Stimulated activated CD8-positive, alpha-beta memory T cell treated with anti-CD3 and anti-CD28 coated beads, Interleukin-2, amount 100 ng/mL, for 1 hour (primary cell): ENCODE results near the gene EPSTI1.
"Not testable (repeated sequence)": the region's sequence is repeated elsewhere in the genome, so short reads cannot be mapped to it uniquely, and the experiment has no call there.

Source experiments
- DNase-seq, 2 donors: peaks; one replicate each; pipeline ENCODE4 v3.0.0-alpha.2; 2020; ENCODE audit warnings: low read depth in 2 of 2

EPSTI1 gene

DNA sequence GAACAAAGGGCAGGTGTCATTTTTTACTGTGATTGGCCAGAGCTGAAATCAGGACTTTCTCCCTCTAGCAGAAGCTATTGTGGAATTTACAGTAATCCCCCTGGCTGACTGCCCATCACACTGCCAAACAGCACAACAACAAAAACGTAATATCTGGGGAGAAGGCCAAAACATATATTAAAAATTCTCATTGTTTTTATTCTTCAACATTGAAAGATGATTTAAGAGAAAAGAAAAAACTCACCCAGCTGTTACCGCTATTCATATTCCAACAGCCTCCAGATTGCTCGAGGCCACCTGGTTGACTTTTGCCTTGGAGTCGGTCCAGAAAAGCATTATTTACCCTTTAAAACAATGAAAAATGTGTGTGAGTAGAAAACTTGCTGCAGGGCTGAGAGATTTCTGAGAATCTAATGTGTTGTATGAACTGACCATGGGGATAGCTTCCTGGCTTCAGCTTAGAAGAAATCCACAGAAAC, 97.2 kb downstream of the EPSTI1 start:
- DNase-seq: no peak

DNA sequence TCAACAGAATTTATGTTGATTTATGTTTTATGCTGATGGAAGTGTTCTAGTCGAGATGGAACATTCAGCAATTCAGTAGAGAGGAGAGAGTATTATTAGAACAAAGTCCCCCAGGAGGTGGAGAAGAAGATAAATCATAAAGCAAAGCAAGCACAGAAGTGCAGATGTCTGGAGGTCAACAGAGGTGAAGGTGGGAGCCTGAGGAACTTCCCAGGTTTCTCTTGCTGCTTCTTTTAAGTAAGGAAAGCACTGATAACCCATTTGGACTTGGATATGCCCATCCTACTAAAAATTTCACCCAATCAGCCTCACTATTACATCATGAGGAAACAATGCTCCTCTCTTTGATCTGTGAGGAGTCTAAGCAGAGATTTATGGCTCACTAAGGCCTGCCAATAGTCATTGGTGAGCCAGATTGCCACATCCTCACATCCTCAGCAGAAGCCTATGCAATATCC, 98.8 kb downstream of the EPSTI1 start:
- DNase-seq: no peak

DNA sequence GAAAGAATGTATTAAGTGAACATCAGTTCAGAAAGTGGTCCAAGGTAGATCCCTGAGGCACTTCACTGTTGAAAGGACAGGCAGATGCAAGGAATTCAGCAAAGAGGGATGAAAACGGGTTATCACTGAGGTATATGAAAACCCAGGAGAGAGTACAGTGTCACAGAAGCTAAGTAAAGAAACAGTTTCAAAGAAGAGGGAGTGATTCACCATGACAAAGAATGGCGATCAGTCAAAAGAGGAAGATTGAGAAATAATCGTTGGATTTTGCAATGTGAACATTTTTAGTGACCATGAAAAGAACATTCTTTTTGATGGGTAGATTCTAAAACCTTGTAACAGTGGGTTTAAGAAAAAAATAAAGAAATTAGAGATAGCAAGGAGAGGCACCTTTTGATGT, 99.3 kb downstream of the EPSTI1 start:
- no peak for DNase-seq

DNA sequence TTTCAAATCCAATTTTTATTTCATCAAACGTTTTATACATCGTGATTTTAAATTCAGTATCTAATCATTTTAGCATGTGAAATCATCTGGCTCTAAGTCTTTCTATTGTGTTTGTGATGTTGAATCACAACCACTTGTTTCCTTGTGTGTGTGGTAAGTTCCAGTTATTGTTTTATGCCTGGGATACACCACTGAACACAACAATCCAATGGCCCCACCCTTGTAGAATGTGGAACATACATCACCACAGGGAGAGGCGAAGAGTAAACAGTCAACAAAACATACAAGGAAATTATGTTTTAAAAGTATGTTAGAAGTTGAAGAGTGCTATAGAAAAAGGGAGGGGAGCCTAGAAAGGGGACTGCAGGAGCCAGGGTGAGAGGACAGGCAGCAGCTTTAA, 100.5 kb downstream of the EPSTI1 start:
- DNase-seq: no peak

DNA sequence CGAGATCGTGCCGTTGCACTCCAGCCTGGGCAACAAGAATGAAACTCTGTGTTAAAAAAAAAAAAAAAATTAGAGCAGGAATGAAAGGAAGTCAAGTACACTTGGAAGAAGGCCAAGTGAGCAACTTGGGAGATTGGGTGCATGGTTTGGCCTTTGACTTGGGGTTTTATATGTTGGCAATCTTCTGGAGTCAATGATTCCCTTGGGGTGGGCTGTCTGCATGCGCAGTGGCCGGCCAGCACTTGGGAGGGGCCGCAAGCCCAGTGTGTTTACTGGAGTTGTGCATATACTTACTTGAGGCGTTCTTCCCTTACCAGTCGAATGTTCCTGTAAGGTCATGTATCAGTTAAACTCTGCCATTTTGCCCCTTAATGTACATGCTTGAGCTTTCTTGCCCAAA, 106.7 kb downstream of the EPSTI1 start:
- no peak for DNase-seq

DNA sequence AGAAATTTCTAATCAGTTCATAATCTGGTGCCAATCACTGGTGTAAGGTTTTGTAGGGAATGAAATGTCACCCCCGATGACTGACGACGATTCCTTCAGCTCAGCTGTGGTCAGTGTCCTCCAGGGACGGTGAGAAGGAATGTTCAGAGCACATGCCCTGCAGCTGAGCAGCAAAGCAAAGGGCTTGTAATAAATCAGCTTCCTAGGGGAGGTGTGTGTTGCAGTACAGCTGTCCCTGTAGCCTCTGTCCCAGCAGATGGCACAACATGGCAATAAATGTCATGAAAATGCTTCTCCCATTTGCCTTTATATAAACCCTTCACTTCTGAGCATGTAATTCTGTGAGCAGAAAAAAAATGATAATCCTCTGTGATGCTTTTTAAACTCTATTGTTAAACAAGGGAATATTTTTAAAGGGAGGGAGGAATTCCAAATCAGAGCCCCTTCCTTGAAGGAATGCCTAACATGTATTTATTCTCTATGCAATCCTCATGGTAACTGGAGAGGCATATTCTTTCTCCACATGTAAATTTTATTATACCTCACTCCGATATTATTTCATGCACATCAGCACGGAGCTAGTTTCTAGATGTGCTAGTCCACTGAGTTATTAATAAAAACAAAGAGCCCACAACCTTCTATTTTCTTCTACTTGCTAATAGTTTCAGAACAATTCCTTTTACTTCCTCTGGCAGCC, 108.1 kb downstream of the EPSTI1 start:
- DNase-seq: no peak

DNA sequence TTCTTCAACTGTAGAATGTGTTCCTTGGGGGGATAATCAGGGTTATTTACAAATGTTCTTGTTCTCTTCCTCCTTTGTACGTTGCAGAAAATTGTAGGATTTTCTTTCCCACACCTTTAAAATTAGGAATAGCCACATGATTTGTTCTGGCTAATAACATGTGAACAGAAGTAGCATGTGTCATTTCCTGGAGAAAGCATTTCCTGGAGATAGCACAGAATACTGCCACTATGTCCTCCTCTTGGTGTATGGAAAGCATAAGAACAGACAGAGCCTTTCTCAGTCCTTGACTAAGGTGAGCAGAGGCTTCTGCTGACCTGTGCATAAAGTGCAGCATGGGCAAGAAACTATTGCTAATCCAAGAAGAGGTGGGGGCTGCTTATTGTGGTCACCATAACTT, 108.9 kb downstream of the EPSTI1 start:
- DNase-seq: no peak

DNA sequence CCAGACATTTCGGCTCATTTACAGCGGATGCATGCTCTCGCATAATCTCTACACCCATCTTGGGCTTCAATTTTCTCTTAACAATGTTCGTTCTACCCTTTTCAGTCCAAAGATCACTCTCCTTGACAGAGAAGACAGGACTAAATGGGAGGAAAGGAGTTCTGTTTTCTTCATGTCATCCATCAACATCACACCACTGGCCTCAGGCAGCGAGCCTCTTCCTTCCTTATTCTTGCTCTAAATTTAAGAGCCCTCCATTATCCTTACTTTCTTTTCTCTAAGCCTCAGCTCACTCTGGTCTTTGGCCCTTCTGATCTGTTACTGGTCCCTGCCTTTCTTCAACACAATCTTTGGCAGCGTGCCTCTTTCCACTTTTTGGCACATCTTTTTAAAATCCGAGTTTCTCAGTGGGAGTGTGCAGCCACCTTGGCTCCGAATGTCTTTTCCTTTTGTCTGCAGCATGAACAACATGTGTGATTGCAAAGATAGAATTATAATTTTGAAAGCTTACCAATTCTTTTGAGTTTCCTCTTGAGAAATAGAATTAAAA, 111.9 kb downstream of the EPSTI1 start:
- DNase-seq: no peak

DNA sequence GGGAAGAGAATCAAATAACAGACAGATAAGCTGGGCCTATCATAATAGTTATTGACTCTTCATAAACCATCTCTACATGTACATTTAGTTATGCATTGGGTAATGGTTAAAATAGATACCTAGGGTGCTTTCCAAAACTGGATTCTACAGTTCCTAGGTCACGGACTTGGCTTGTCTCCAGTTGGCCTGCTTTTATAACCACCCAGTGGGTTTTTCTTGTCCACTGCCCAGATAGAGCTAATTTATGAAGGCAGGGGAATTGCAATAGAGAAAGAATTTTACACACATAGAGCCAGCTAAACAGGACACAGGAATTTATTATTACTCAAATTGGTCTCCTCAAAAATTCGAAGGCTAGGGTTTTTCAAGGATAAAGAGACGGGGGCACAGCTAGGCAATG, 113.3 kb downstream of the EPSTI1 start:
- no peak for DNase-seq

DNA sequence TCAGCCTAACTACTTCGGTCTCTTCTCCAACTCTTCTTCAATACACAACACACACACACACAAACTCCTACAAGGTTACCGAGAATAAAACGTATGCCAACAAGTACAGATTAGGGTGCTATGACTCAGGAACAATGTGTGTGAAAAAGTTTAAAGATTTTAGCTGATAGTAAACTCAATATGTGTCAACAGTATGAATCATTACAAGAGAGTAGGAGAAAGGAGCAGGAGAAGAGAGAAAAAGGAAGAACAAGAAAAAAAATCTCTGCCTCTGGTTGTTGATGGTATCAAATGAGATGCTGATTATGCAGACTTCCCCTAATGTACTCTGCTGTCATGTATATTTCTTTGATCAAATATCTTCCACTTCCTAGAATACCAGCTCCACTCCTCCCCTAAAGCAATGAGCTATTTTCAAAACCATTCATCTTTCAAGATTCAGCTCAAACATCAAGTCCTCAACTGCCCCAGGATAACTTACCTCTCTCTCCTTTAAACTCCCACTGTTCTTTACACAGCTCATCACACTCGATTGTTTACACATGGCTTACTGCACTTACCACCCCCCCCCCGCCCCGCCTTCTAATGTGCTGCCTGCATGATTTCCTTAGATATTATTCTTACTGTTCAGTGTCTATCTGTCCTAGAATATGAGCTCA, 115.0 kb downstream of the EPSTI1 start:
- no peak for DNase-seq

DNA sequence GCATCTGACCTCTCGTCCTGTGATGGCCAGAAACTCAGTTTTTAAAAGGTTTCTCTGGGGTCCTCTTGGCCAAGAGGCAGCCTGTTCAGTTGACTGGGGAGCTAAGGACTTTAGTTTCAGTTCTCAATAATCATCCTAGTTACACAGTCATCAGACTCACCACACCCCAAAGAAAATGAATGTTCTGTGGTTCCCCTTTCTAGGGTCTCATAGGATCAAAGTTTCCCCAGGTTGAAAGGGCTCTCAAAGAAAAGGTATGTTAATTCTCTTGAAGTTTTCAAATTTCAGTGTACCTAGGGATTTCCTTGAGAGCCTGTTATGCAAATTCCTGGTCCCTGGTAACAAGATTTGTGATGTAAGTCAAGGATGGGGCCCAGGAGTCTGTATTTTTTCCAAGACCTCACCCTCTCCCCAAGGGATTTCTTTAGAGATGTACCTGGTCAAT, 115.7 kb downstream of the EPSTI1 start:
- no peak for DNase-seq

DNA sequence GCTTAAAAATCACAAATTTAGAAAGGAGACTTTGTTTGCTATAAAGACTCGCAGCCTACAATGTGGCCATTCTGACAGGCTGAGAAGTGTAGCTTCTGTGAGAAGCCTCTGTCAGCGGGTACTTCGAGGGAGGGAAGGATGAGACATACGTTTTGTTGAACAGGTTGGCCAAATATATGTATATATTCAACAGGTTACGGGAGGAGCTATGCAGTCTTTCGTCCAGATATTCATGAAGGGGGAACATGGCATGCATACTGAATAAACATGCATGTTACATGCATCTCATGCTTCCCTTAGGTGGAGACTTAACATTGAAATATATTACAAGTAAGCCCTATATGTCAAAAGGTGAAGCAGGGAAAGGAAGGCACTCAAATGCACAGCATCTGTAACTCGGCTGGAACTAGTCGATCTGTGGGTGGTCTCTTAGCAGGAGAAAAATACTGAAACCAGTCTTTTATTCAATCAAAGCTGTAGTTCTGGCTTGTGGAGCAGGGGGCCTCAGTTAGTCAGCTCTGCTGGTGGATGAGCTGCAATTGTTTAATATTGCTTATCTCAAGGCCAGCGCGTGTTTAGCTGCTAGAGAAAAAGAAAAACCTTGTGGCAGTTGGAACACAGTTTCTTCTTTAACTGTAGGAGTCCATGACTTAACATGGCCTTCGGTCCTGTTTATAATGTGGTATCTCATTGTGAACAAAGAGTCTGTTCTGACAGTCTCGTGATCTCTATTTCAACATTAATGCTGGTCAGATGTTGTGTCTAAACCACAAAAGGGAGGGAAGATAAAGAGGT, 116.4 kb downstream of the EPSTI1 start:
- no peak for DNase-seq

DNA sequence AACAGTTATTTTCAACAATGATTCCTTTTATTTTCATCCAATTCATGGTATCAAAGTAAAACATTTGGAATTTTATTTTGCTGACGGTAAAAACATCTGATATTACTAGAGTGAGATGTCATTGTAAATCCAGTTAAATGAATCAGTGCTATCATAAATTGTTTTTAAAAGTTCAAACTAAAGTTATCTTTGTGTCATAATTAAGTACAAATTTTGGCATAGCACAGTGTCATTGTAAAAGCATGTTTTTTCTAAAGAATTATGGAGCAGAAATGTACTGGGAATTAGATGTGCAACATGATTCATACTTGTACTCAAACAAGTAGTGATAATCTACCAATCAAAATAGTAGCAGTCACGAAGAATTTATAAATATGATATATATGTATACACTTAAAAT, 117.8 kb downstream of the EPSTI1 start:
- DNase-seq: no peak

DNA sequence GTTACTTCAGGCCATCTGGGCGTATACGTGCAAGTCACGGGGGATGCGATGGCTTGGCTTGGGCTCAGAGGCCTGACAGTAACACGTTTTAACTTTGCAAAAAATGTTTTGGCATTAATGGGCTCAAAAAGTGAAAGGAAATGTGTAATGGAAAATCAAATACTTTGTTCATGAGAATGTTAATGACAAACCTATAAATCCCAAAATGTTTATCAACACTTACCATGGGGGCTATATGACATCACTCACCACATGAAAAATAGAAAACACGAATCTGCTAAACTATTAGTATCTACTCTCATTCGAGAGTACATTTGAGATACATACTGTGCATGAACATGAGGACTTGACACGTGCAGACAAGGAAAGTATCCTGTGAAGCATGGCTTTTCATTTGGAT, 119.0 kb downstream of the EPSTI1 start:
- no peak for DNase-seq

DNA sequence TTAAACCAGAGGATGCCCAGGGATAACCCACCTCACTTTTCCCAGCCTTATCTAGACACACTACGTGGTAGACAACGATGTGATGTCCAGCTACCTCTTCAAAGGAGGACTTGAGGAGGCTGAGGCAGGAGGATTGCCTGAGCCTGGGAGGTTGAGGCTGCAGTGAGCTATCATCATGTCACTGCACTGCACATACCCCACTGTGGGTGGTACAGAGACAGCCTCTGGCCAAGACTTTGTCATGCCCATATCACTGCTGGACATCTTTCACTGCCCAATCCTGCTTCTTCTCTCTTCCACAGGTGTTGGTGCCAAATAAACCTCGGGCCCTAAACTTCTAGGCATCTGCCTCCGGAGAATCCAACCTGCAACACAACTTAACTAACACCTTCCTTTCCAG, 124.8 kb downstream of the EPSTI1 start:
- no peak for DNase-seq

DNA sequence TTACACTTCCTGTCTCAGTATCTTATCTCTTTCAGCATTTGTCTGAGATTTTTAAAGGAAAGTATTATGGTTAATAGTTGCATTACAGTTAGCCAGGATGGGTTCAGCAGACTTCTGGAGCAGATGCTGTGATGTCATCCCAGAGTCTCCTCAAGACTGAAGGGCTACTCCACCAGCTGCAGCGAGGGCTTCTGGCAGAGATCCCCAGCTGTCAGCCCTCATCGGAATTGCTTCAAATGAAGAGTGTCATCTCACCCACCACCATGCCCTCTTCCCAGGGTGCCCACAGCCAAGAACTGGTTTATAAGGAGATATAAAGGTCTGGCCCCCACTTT, 126.3 kb downstream of the EPSTI1 start:
- DNase-seq: no peak

DNA sequence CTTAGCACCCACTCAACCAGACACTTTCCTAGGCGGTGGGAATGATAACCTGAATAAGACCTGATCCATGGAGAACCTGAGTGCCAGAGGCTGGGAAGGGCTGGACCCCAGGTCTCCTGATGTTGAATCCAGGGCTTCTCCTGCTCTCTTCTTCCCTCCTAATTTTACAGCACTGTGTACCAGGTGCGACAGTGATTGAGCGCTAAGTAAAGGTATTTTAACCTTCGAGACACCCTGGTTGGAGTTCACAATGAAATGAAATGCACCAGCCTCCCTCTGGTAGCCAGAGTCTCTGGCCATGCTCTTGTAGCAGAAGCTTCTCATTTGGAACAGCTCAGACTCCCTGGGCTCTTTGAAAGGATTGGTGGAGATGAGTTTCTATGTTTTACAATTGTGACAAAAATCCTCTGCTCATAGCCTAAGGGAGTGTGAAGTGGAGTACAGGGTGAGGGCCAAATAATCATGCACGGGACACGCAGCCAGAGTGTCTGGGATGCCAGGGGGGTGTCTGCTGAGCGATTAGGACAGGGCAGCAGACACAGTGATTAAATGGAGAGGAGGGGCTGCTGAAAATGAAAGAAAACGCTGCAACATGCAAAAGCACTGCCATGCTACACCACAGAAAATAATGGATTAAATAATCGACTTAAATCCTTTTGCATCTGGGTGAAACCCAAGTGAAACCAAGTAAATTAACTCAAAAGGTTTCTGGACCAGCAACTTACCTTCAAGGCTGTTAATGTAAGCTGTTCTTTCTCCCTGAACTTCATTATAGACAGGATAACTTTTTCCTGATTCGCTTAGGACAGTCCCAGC, 126.9 kb downstream of the EPSTI1 start:
- no peak for DNase-seq

DNA sequence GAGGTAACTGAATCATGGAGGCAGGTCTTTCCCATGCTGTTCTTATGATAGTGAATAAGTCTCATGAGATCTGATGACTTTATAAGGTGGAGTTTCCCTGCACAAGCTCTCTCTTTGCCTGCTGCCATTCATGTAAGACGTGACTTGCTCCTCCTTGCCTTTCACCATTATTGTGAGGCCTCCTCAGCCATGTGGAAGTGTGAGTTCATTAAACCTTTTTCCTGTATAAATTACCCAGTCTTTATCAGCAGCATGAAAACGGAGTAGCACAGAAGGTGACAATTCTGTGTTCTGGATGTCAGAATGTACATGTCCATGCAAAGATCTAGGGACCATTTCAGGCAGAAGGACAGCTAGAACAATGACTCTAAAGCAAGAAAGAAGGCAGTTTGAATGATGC, 129.7 kb downstream of the EPSTI1 start:
- not testable (repeated sequence) for DNase-seq

DNA sequence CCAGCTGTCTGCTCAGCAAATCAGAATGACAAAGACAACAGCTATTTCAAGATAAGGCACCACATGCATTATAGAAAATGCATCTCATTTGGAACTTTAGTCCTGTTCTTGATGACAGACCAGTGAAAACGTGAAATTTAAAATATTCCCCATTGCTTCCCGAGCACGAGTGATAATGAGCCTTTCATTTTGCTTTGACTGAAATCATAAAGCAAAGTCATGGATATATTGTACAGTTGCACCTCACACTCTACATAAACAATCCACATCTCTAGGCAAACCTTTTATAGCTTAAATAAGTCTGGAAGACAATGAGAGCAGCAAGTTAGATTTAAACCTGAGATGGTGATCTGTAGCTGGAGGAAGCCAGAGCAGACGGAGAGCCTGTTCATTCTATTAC, 131.6 kb downstream of the EPSTI1 start:
- DNase-seq: no peak

DNA sequence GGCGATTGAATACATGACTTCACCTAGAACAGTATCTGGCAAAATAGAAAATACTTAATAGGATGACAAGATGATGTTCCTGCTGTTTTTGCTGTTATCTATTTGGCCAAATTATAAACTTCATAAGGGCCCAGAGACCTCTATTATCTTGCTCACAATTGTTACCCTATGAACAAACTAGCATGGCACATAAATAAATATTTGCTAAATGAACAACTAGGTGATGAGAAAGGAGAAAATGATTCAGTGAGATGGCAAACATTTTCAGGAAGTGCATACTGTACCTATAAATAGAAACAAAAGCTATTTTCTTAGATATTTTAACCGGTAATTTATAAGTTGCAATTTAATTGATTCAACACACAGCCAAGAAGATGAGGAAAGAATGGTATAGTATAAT, 132.3 kb downstream of the EPSTI1 start:
- DNase-seq: no peak

DNA sequence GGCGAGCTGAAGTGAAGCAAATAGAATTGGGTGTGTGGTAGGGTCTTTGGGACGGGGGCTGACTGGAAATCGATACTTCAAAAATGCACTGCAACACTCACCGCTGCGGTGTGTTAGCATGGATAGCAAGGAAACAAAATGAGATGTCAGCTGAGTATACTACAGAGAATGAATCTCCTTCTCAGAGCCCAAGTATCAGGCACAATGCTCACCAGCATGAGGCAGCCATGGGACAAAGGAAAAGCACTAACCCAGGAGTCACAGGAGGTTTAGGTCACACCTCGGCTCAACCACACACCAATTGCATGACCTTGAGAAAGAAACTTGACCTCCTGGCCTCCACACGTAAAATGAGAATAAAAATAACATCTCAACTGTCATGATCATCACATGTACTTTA, 136.6 kb downstream of the EPSTI1 start:
- DNase-seq: no peak

DNA sequence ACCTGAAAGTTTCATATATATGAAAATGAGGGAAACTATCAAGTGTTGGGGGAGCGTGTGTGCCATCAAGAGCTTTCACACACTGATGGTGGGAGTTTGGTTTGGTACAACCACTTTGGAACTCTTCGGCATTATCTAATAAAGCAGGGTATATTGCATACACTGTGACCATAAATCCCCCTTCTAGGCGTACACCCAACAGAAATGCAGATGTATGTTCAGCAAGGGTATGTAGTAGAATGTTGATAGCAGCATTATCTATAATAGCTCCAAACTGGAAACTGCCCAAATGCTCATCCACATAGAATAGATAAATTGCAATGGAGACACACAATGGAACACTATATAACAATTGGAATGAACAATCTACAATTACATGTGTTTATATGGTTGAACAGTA, 139.9 kb downstream of the EPSTI1 start:
- no peak for DNase-seq
